Thoracic aorta (tissue), 2 donors: Measurements from ENCODE around the gene ABTB2. TPM values are rescaled to one million over a fixed set of nuclear protein-coding genes. Genes with fewer than 3 reads are reported as not detected.

Experiments used
- ATAC-seq: fragments of 150-250 bp; one replicate; pipeline ENCODE4 v1.8.0; 2017; ENCODE audit warnings: low read depth; ENCODE audit not compliant: insufficient number of reproducible peaks, low FRiP score
- DNase-seq: peaks from one replicate; pipeline ENCODE4 v3.0.0-alpha.2; 2020; ENCODE audit warnings: low spot score
- H3K27ac ChIP-seq, 2 donors: fragments of 200-600 bp; sonication (generic); 1 replicate in 1 of 2; 2 replicates in 1 of 2; pipeline ENCODE4 v1.5.1; 2016; ENCODE audit warnings: mild to moderate bottlenecking in 2 of 2, moderate library complexity in 2 of 2
- H3K27me3 ChIP-seq: fragments of 200-600 bp; sonication (generic); replicated peaks from 2 replicates; pipeline ENCODE4 v1.6.0; 2016; ENCODE audit warnings: mild to moderate bottlenecking; ENCODE audit not compliant: insufficient read depth
- H3K36me3 ChIP-seq: fragments of 200-600 bp; sonication (generic); one replicate; pipeline ENCODE4 v1.5.1; 2016
- H3K4me1 ChIP-seq, 2 donors: fragments of 200-600 bp; sonication (generic); 1 replicate in 1 of 2; 2 replicates in 1 of 2; pipeline versions ENCODE4 v1.5.1 to v1.6.0; 2016; ENCODE audit warnings: low read depth in 2 of 2, mild to moderate bottlenecking in 1 of 2; ENCODE audit not compliant: control insufficient read depth in 1 of 2
- H3K4me3 ChIP-seq: fragments of 200-600 bp; sonication (generic); 2 replicates; pipeline ENCODE4 v1.5.1; 2016; ENCODE audit warnings: mild to moderate bottlenecking
- H3K9me3 ChIP-seq: fragments of 200-600 bp; sonication (generic); 2 replicates; pipeline ENCODE4 v1.5.1; 2016
- CTCF ChIP-seq: fragments of 200-600 bp; sonication (generic); IDR thresholded peaks from one replicate; pipeline ENCODE4 v1.5.1; 2019; ENCODE audit warnings: antibody characterized with exemption
- total RNA-seq, 2 donors: library from RNA; depleted of rRNA; stranded (reverse); fragments of >200 nt; gene quantifications; one replicate each; pipeline versions ENCODE4 v1.1.0 to v1.2.3, GENCODE V29; 2016

The ABTB2 gene
- total RNA-seq, 2 donors from 2014 or later: 12.3 to 31.0 TPM

GRCh38 chr11:34158661-34159060 is 199.1 kb downstream of the ABTB2 start:
- Histone ChIP-seq H3K9me3 (no peaks in the 10 kb centered on the region), H3K27me3 (no peaks in the 10 kb centered on the region), H3K36me3 (peaks cover 19% of the 10 kb centered on the region), H3K27ac (no peak overlapping the region), H3K4me3 (no peak overlapping the region), H3K4me1 (peaks cover 14 to 37% of the 10 kb centered on the region in 2 donors)
- no peak for TF ChIP-seq CTCF
- DNase-seq: no peak
- ATAC-seq: no peak

GRCh38 chr11:34157163-34157562 is 200.6 kb downstream of the ABTB2 start:
- ATAC-seq (no peak), DNase-seq (no peak)
- peaks cover 14 to 37% of the 10 kb centered on the region in 2 donors for H3K4me1 ChIP-seq
- no peaks in the 10 kb centered on the region for H3K27me3 ChIP-seq
- no peak for TF ChIP-seq CTCF
- H3K4me3 ChIP-seq: no peak overlapping the region
- H3K36me3 ChIP-seq: peaks cover 17% of the 10 kb centered on the region
- H3K9me3 ChIP-seq: no peaks in the 10 kb centered on the region
- H3K27ac ChIP-seq: peak overlapping the region in 1 of 2 donors; percentile 70

- peaks cover 31% of the 10 kb centered on the region for H3K36me3 ChIP-seq
- ATAC-seq (no peak), DNase-seq (no peak)
- H3K27me3 ChIP-seq: no peaks in the 10 kb centered on the region
- no peak for TF ChIP-seq CTCF
- H3K27ac ChIP-seq: peak overlapping the region; percentile 70 to 75
- peaks cover 14 to 37% of the 10 kb centered on the region in 2 donors for H3K4me1 ChIP-seq
- H3K9me3 ChIP-seq: no peaks in the 10 kb centered on the region
- peak overlapping the region; percentile 46 for H3K4me3 ChIP-seq
Observed at GRCh38 chr11:34155757-34156062, 202.1 kb downstream of the ABTB2 start.

- peaks cover 31% of the 10 kb centered on the region for H3K36me3 ChIP-seq
- peaks cover 14 to 37% of the 10 kb centered on the region in 2 donors for H3K4me1 ChIP-seq
- H3K9me3 ChIP-seq: no peaks in the 10 kb centered on the region
- TF ChIP-seq CTCF: no peak
- DNase-seq (no peak), ATAC-seq (no peak)
- no peaks in the 10 kb centered on the region for H3K27me3 ChIP-seq
- peak overlapping the region; percentile 70 to 75 for H3K27ac ChIP-seq
- peak overlapping the region; percentile 46 for H3K4me3 ChIP-seq
Observed at GRCh38 chr11:34155057-34155756, 202.6 kb downstream of the ABTB2 start.

- no peaks in the 10 kb centered on the region for H3K9me3 ChIP-seq
- peaks cover 31% of the 10 kb centered on the region for H3K36me3 ChIP-seq
- H3K27ac ChIP-seq: peak overlapping the region; percentile 70 to 75
- ATAC-seq: no peak
- no peaks in the 10 kb centered on the region for H3K27me3 ChIP-seq
- H3K4me1 ChIP-seq: peaks cover 14 to 37% of the 10 kb centered on the region in 2 donors
- no peak overlapping the region for H3K4me3 ChIP-seq
- no peak for TF ChIP-seq CTCF
- DNase-seq: no peak
Observed at GRCh38 chr11:34154059-34154875, 203.5 kb downstream of the ABTB2 start.
